WI38 (cell line): Measurements from ENCODE around the gene CKB.
"Not testable (repeated sequence)": the region's sequence is repeated elsewhere in the genome, so short reads cannot be mapped to it uniquely, and the experiment has no call there.

ENCODE experiments used
- H3K4me3 ChIP-seq: 2 replicates; pipeline ENCODE4 v1.5.1; 2011; ENCODE audit warnings: low read depth, mild to moderate bottlenecking, control low read depth, low read length
- TF ChIP-seq, protein P1 (sequence below): IDR thresholded peaks from 2 replicates; pipeline ENCODE4 v1.5.1; 2012; ENCODE audit warnings: low read depth, mild to moderate bottlenecking, control low read depth, low read length

Gene CKB

DNA sequence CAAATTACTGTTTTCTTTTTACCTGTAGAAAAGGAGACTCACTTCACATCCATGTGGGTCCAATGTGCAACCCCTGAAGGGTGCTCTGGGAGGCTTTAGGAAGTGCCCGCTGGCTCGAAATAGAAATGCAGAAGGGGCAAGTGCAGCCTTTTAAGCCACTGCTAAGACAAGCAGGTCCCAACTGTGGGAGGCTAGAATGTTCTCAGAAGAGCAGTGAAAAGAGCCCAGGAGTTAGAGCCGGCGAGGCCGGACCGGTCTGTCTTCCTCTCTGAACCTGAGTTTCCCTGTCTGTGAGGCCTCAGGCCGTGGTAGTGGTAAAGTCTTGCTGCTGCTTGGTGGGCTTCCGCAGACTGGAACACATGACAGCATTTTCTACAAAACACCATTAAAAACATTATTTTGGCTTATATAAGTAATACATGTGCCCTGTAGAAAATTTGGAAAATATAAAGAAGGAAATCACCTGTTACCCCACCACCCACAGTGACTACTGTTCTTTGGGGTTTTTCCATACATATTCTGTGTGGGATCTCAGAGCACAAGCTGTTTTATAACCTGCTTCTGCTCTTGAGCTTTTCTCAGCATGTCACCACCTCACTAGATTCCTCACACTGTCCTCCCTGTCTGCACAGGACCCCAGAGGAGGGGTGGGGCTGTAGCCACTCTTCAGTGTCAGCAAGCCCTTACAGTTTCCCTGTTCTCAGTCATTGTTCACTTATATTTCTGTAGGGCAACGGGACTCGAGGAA is 6.0 kb downstream of the CKB start:
- TF ChIP-seq, protein P1, sequence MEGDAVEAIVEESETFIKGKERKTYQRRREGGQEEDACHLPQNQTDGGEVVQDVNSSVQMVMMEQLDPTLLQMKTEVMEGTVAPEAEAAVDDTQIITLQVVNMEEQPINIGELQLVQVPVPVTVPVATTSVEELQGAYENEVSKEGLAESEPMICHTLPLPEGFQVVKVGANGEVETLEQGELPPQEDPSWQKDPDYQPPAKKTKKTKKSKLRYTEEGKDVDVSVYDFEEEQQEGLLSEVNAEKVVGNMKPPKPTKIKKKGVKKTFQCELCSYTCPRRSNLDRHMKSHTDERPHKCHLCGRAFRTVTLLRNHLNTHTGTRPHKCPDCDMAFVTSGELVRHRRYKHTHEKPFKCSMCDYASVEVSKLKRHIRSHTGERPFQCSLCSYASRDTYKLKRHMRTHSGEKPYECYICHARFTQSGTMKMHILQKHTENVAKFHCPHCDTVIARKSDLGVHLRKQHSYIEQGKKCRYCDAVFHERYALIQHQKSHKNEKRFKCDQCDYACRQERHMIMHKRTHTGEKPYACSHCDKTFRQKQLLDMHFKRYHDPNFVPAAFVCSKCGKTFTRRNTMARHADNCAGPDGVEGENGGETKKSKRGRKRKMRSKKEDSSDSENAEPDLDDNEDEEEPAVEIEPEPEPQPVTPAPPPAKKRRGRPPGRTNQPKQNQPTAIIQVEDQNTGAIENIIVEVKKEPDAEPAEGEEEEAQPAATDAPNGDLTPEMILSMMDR: no peak

GRCh38 chr14:103514596-103515421 is 7.8 kb downstream of the CKB start:
- TF ChIP-seq, protein P1: no peak
- H3K4me3 ChIP-seq: no peak overlapping the region

More for the DNA sequence above, 6.0 kb downstream of the CKB start:
- H3K4me3 ChIP-seq: no peak overlapping the region

GRCh38 chr14:103512701-103513611 is 9.7 kb downstream of the CKB start:
- H3K4me3 ChIP-seq: no peak overlapping the region
- TF ChIP-seq, protein P1: no peak

GRCh38 chr14:103512180-103512579 is 10.4 kb downstream of the CKB start:
- H3K4me3 ChIP-seq: not testable (repeated sequence)

- TF ChIP-seq, protein P1: no peak
- H3K4me3 ChIP-seq: no peak overlapping the region
Observed at GRCh38 chr14:103510724-103511693, 11.6 kb downstream of the CKB start.

DNA sequence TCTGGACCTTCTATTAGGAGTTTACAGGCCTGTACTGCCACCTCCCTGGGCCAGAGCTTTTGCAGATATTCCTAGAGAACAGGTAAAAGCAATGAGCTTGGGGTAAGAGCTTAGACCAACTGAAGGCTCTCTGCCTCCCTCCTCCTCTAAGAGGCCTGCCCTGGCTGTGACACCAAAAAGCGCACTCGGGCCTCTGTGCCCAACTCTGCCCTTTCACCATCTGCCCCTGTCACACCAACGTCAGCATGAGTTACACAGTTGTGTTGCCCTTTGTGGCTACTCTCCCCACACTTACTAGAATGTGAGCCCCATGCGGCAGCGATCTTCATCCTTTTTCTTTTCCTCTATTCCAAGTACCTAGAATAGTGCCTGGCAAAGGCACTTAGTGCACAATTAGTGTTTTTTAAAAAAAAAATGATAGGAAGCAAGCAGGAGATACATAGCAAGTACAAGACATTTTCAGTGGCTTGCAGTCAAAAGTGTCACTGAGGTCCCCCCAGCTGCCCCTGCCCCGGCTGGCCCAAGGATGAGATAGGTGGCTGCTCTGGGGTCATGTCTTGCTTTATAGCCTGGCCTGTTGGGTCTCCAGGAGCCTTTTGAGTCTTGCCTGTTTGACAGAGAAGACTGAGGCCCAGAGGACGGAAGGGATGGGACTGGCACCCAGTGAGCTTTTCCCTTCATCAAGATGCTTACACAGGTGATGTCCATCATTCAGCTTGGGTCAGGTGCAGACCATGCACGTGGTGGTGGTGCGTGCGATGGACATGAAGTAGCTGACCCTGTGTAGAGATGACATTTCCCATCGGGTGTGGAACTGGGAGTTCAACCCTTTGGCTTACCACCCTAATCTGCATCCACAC is 12.5 kb downstream of the CKB start:
- no peak overlapping the region for H3K4me3 ChIP-seq
- TF ChIP-seq, protein P1: no peak
